GM18517 (cell line): ENCODE measurements around the gene FXYD5.

ENCODE experiments used
- ATAC-seq: cut with Tn5 transposase; IDR thresholded peaks from one replicate; pipeline ENCODE4 v1.9.1; 2021; ENCODE audit warnings: mild to moderate bottlenecking, moderate library complexity; ENCODE audit not compliant: unreplicated experiment

Gene FXYD5, protein sequence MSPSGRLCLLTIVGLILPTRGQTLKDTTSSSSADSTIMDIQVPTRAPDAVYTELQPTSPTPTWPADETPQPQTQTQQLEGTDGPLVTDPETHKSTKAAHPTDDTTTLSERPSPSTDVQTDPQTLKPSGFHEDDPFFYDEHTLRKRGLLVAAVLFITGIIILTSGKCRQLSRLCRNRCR

DNA sequence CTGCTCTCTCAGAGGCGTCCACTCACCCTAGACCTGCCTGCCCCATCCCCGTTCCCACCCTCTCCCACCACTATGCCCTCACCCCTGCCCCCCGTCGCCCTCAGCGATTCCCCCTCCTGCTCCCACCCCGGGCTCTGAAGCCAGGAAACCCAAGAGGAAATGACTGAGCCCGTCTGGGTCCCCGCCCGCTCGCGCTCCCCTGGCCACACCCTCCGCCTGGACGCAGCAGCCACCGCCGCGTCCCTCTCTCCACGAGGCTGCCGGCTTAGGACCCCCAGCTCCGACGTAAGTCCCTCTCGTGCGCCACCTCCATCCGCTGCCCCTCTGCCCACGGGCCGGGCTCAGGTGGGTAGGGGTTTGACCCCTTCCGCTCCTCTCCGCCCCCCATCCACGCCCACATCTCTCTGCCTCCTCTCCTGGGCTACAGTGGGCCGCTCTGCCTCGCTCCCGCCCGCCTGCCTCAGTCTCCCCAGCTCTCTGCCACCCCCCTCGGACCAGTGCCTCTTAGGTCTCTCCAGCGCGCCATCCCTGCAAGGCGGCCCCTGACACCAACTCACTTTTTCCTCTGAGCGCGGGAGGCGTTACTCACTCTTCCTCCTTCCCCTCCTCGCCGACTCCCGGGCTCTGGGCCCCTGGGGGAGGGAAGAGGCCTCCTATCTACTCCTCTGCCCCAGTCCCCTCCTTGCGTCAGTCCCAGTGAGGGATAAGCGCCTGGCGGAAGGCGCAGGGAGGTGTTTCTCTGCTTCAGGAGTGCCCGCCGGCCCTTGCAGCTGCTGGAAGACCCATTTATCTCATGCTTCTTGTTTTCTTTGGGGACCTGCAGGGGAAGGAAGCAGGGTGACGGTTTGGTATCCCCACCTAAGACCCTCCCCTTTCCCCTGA is at the start of gene FXYD5:
FXYD5 (plus strand) TSS at position 211 of the 882 bp plus-strand sequence. CDS start 816 bp downstream, outside the sequence.
- no peak for ATAC-seq

DNA sequence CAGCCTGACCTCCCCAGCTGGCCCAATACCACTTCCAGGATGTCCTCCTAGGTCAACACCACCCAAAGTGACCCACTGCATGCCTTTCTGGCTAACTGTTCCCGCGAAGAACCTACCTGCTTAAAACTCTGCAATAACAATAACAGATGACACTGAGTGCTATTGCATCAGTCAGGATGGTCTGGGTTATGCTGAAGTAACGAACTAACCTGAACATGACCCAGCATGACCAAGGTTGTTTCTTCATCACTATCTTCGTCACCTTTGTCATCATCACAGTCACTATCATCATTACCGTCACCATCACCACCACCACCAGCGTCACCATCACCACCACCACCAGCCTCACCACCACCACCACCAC is 49.5 kb upstream of the FXYD5 start:
- ATAC-seq, result no peak

DNA sequence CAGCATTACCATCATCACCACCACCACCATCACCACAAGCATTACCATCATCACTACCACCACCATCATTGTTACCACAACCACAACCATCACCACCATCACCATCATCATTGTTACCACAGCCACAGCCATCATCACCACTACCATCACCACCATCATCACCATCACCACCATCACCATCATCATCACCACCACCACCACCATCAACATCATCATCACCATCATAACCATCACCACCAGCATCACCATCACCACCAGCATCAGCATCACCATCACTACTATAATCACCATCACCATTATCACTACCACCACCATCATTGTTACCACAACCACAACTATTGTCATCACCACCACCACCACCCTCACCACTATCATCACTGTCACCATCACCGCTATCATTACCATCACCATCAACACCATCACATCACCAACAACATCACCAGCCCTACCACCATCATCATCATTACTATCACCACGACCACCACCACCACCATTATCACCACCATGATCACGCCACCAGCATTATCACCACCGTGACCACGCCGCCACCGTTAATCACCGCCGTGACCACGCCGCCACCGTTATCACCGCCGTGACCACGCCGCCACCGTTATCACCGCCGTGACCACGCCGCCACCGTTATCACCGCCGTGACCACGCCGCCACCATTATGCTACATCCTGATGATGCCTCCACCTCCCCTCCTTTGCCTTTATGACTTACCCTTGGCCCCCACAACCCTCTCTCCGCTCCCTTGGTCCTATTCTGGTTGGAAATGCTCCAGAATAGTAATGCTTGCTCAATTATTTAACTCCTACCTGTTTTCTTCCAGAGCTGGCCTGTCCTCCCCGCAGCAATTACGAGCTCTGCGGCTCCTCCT is 48.9 kb upstream of the FXYD5 start:
- ATAC-seq, result no peak

DNA sequence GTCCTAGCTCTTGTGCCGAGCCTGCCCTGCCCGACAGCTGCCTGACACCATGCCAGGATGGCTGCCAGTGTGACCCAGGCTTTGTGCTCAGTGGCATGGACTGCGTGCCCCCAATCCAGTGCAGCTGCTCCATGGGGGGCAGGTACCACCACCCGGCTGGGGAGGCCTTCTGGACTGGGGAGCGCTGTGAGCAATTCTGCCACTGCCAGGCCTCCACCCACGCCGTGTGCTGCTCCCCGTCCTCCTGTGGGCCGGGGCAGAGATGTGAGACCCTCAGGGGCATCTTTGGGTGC is 48.3 kb upstream of the FXYD5 start:
- ATAC-seq, result no peak

DNA sequence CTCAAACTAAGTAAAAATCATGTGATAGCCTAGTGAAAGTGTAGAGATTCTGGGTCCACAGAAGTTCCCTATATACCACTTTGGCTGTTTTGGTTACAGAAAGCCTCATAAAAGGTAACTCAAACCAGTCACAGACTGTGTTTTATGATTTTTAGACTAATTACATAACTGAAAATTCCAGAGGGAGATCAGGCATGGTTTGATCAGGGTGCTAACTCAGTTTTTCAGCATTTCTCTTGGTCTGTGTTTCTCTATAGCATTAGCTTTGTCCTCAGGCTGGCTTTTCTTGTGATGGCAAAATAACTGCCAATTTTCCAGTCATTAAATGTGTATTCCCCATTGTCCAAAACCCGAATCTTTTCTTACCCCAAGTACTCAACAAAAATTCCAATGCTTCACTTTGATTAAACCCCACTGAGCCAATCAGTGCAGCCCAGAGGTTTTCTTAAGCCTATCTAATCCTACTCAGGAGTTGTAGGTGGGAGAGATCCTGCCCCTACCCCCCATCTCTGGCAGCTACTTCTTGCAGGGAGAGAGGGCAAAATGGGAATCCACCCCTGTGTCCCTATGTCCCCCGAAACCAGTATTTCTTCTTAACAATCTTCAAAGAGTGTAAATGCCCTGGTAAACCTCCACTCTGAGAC is 47.5 kb upstream of the FXYD5 start:
- no peak for ATAC-seq

DNA sequence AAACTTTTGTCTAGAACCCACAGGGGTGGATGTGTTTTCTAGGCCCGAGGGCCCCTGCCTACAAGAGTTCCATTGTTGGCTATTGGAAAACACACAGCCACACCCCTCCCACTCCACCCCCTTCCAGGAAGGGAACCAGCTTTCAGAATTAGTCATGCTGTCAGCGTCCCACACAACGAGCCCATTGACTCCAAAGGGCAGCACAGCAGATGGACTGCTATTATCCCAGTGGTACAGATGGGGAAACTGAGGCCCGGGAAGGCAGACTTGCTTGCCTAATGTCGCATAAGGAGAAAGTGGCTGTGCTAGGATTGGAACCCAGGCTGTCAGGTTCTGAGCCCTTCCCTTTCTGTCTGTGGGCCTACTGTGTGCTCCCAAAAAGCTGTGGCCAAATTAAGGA is 47.0 kb upstream of the FXYD5 start:
- ATAC-seq, result no peak

DNA sequence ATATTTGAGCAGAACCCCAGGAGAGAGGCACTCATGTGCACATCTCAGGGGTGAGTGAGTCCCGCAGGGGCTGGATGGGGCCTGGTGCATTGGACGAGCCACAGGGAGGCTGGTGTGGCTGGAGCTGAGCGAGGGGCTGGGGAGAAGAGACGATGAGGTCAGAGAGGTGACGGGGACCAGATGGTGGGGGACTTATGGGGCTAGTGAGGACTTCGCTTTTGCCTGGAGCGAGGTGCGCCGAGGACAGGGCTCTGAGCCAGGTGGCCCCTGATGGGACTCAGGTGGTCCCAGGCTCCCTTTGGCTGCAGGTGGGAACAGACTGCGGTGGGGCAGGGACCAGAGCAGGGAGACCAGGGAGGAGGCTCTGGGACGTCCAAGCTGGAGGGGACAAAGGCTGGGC is 45.8 kb upstream of the FXYD5 start:
- ATAC-seq, result no peak

DNA sequence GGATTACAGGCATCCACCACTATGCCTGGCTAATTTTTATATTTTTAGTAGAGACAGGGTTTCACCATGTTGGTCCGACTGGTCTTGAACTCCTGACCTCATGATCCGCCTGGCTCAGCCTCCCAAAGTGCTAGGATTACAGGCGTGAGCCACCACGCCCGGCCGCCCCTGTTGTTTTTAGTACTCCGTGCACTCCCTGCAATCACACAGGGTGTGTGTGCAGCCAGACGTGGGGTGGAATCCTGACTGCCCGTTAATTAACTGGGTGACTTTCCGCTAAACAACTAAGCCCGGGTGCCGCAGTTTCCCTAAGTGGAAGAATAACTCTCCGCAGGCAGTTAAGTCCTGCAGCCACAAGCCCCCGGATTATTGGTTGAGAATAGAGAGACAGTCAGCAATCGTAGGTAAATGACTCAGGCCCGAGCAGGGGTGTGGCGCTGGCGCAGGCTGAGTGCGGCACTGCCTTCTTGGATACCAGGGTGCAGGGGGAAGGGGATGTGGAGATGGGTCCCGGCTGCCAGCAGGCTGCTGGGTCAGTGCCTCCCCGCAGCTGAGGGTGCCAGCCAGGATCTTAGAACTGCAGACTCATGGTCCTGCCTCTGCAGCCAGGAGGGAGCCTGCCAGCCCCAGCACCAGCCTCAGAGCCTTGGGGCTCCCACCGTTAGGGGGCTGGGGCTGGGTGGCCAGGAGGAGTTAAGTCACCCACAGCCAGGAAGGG is 45.0 kb upstream of the FXYD5 start:
- ATAC-seq, result no peak

DNA sequence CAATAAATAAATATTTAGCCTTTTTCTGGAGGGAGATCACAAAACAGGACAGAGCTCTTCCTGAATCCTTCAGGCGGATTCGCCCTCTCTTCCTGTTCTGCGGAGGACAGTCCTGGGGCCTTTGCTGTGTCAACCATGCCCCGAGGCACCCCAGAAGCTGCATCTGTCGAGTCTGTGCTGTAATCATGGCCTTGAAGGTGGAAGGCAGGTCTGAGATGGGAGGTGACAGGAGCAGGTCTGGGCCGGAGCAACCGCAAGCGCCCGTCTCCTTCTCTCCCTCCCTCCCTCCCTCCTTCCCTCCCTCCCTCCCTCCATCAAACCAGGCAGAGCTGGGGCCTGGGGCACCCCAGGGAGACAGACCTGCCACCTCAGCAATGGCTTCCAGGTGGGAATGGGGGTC is 43.6 kb upstream of the FXYD5 start:
- no peak for ATAC-seq

DNA sequence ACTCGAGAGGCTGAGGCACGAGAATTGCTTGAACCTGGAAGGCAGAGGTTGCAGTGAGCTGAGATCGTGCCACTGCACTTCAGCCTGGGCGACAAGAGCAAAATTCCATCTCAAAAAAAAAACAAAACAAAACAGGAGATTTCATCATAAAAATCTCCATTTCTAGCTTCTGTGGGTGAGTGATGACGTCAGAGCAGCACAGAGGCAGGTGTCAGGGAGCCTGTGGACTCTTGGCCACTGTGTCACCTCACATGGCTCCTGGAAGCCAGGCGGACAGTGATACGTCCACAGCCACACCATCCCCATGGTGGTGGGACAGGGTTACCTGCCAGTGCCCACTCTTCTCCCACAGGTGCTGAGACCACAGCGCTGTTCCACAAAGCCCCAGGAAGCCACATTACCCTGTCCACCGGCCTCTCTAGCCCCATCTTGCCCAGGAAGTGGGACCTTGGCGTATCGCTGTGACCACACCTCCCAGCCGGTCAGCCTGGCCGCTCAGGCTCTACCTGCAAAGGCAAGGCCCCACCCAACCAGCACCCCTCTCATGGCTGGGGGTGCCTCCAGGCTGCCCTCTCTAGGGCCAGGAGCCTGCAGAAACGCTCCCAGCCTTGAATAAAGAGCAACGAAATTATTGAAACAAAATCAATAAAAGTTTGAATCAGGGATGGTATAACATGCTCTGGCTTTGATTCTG is 41.4 kb upstream of the FXYD5 start:
- ATAC-seq, result no peak

DNA sequence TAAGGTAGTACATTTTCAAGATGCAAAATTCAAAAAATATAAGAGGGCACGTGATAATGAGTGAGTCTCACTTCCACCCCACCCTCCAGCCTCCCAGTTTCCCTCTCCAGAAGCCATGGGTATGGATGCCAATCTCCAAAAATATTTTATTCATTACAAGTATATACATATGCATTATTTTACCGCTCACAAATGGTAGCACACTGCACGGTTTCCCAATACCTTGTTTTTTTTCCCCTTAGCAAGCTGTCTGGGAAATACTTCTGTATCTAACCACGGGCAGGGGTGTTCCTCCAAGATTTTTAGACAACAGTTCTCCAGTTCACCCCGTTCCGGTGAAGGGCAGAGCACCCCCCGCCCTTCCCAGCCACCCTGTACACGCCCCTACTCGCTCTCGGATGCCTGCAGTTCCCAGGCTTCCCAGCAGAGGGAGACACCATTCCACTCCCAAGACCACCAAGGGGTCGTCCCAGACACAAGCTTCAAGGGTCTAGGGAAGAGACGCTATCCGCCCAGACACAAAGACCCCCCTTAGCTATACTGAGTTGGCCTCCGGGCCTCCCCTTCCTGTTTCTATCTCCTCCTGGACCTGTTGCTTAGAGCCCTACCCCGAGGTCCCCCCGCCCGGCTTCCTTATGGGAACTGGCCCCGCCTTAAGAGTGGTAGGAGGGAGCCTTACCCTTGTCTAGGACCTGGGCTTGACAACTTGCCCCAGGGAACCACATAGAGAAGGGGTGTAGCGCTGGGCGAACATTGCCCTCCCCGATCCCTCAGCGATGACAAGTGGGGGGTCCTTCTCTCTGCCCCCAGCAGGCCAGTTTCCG is 40.0 kb upstream of the FXYD5 start:
- ATAC-seq, result no peak

DNA sequence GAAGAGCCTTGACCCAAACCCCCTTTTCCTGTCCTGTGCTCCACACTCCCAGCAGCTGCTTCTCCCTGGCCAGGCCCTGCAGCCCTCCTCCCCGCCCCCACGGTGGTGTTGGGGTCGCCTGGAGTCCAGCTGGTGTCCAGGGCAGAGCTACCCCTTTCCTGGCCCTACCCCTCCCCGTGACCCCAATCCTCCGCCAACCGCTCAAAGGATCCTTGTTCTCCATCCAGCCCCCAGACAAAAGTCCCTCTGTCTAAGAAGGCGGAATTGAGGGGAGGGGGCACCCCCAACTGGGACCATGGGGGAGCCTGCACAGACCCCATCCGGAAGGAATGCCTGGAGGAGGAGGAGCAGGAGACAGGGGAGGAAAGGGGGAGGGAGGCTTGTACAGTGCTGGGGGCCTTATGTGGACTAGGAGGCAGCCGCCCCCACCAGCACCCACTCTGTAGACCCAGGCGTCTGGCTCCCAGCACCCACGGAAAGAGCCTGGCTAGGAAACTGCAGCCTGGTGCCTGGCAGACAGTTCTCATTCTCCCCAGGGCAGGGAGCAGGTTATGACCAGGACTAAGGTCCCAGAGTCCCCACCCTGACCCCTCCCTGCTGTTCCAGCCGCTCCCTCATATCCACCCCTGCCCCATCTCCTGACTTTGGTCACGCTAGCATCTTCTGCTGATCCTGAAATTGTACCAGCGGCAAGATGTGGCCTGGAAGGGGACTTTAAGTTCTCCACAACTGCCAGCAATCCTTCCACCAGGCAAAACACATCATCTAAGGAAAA is 39.2 kb upstream of the FXYD5 start, which contains the start of gene FXYD3:
FXYD3 (plus strand) TSS at position 647 of the 775 bp plus-strand sequence. CDS start 3,554 bp downstream, outside the sequence.
- ATAC-seq, result no peak

DNA sequence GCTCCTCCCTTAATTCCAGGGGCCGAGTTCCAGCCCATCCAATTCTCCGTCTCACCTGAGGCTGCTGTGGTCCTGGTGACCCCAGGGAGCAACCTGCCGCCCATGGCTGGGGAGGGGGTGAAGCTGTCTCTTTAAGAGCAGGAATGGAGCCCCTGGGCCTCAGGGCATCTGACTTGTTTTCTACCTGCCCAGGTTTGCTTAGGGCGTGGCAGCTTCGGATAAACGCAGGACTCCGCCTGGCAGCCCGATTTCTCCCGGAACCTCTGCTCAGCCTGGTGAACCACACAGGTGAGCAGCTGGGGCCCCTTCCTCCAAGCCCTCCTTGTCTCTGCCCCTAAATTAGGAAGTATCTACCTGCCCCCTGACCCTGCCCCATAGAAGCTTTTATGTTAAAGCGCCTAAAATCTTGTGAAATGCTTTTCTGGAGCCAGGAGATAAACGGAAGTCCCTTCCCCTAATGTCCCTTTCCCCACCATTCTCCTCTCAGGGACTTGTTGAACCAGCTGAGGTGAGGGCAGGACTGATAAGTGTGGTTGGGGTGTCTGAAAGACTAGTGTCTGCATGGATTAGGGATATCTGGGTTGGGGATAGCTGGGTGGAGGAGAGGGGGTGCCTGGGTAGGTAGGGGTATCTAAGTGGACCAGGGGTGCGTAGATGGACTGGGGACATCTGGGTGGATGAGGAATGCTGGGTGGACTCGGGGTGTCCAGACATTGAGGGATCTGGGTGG is 38.3 kb upstream of the FXYD5 start:
- ATAC-seq, result no peak

DNA sequence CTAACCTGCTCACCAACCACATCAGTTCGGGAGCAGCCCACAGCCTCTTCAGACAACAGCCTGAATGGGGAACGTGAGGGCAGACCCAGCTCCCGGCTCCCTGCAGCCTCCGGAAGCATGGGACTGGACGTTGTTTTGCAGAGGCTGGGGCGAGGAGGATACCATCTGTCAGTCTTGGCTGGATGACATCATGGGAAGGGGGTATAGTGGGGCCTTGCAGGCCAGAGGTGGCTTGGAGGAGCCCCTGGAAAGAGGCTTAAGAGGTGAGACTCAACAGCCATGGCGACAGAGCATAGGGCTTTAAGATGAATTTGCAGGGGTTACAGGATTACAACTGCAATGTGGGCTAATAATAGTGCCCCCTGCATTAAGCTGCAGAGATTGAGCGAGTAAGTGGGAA is 37.4 kb upstream of the FXYD5 start:
- no peak for ATAC-seq

DNA sequence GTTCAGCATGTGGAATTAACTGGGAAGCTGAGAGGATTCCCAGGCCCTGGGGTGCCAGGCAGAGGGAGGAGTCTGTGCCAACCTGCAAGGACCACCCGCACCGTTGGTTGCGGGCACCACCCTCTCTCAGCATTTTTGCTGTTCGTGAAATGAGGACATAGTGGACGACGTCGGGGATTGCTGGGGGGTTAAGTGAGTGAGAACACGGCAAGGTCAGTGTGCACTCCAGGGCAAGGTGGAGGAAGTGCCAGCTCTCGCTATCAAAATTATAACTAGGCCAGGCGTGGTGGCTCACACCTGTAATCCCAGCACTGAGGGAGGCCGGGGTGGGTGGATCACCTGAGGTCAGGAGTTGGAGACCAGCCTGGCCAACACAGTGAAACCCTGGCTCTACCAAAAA is 36.7 kb upstream of the FXYD5 start:
- no peak for ATAC-seq

DNA sequence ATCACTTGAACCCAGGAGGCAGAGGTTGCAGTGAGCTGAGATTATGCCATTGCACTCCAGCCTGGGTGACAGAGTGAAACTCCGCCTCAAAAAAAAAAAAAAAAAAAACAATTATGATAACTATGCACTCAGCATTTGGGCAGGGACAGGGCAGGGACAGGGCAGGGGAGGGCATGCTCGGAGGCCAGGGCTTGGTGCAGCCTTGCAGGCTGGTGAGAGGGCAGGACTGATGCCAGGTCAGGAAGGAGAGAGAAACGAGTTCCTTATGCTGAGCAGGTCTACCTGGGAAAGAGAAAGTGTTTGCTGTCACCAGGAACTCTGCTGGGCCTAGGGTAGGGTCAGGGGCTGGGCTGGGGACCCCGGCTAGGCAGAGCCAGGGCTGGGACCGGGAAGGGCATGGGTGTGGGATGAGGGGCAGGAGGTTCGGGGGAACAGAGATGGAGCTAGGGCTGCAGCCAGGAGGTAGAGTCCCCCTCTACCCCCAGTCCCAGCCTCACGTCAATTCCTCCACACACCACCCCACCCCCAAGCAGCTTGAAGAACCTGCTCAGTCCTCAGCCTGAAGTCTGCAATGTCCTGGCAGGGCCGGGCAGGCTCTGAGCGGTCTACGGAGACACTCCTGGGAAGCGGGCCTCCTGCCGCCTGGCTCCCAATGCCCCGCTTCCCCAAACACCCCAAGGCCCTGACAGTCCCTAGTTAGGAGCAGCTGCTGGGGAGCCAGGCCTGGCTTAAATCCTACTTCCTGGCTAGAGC is 36.1 kb upstream of the FXYD5 start:
- no peak for ATAC-seq

DNA sequence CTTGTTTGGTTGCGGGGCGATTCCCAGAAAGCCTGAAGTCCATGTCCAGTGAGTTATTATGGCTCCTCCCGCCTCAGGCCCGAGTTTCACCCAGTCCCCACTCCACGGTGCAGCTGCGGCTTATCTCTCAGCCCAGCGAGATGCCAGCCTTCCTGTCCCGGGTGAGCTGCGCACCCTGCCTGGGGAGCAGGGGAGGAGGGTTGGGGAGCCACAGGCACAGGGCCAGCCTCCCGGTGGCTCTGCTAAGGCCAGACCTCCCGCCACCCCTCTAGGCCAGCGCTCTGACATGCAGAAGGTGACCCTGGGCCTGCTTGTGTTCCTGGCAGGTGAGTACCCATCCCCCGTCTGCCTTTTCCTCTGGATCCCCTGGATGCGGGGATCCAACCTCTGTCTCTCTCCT is 35.4 kb upstream of the FXYD5 start:
- no peak for ATAC-seq
